HepG2 (cell line): ENCODE results near the gene MCM6. TPM values are rescaled to one million over a fixed set of nuclear protein-coding genes. Genes with fewer than 3 reads are reported as not detected.

Source experiments
- AHR ChIP-seq: IDR thresholded peaks from 2 replicates; pipeline ENCODE4 v1.6.1; 2018; ENCODE audit warnings: missing genetic modification reagents, missing compliant biosample characterization
- TFDP1 ChIP-seq: IDR thresholded peaks from 2 replicates; pipeline ENCODE4 v1.6.1; 2016; ENCODE audit warnings: missing compliant biosample characterization, missing genetic modification reagents, borderline replicate concordance
- ZMAT5 ChIP-seq: sonication (generic); formaldehyde crosslinking; IDR thresholded peaks from 2 replicates; pipeline ENCODE4 v1.5.0; 2020; ENCODE audit warnings: mild to moderate bottlenecking, low read depth, missing genetic modification reagents, borderline replicate concordance
- ZNF142 ChIP-seq: sonication (generic); formaldehyde crosslinking; IDR thresholded peaks from 2 replicates; pipeline ENCODE4 v1.4.0; 2020; ENCODE audit warnings: missing genetic modification reagents
- ZNF17 ChIP-seq: sonication (generic); formaldehyde crosslinking; IDR thresholded peaks from 2 replicates; pipeline ENCODE4 v1.5.0; 2020; ENCODE audit warnings: mild to moderate bottlenecking, missing genetic modification reagents
- ZNF670 ChIP-seq: sonication (generic); formaldehyde crosslinking; IDR thresholded peaks from 2 replicates; pipeline ENCODE4 v1.8.0; 2022; ENCODE audit warnings: mild to moderate bottlenecking, missing genetic modification reagents, borderline replicate concordance
- ZNF720 ChIP-seq: sonication (generic); formaldehyde crosslinking; IDR thresholded peaks from 2 replicates; pipeline ENCODE4 v1.4.0; 2020; ENCODE audit warnings: missing genetic modification reagents
- polyA plus RNA-seq, 8 experiments: library from polyadenylated mRNA; depleted of rRNA in 3 of 8; stranded (reverse) in 7 of 8; unstranded in 1 of 8; fragments of >200 nt; fragmentation: Illumina TruSeq in 4 of 8; extraction: Trizol in 4 of 8; gene quantifications; 2 replicates each; pipeline versions ENCODE4 v1.2.1 to v1.2.3, GENCODE V29; 2011 to 2016; ENCODE audit warnings: low read depth in 4 of 8, missing spikeins in 1 of 8, mixed read lengths in 1 of 8; ENCODE audit not compliant: insufficient read depth in 1 of 8
- total RNA-seq, 5 experiments: library from RNA; depleted of rRNA; stranded (reverse); fragments of >200 nt; fragmentation: Illumina TruSeq; extraction: Trizol; gene quantifications; 2 replicates each; pipeline ENCODE4 v1.2.3, GENCODE V29; 2016; ENCODE audit warnings: low read depth in 1 of 5

MCM6 gene
- total and polyA plus RNA-seq, 2 of the 13 experiments (the other 11 are each of a cell fraction or from before 2014, with no cell fraction given) = 9.7 to 18.7 TPM

GRCh38 chr2:135821190-135821589 lies 55.1 kb downstream of the MCM6 start (continued):
- TF ChIP-seq ZNF142 = no peak
- TF ChIP-seq ZNF17 = no peak
- no peak for TF ChIP-seq TFDP1
- TF ChIP-seq ZNF670 (CRISPR knock-in tag) = no peak
- TF ChIP-seq ZNF720 (CRISPR knock-in tag) = no peak
- TF ChIP-seq ZMAT5 (CRISPR knock-in tag) = no peak
- TF ChIP-seq AHR = no peak
